OCI-LY3 (cell line): Measurements from ENCODE around the gene SYTL1.

Experiments used
- CTCF ChIP-seq: fragments of 200-600, 300-600 bp; sonication (generic); IDR thresholded peaks from 2 replicates; pipeline ENCODE4 v1.5.1; 2014; ENCODE audit warnings: antibody characterized with exemption, low read length, low read depth
- EZH2phosphoT487 ChIP-seq: fragments of 200-600 bp; shearing (Covaris generic); IDR thresholded peaks from 2 replicates; pipeline ENCODE4 v1.6.1; 2018; ENCODE audit warnings: antibody characterized with exemption, mixed run types, low read depth

DNA sequence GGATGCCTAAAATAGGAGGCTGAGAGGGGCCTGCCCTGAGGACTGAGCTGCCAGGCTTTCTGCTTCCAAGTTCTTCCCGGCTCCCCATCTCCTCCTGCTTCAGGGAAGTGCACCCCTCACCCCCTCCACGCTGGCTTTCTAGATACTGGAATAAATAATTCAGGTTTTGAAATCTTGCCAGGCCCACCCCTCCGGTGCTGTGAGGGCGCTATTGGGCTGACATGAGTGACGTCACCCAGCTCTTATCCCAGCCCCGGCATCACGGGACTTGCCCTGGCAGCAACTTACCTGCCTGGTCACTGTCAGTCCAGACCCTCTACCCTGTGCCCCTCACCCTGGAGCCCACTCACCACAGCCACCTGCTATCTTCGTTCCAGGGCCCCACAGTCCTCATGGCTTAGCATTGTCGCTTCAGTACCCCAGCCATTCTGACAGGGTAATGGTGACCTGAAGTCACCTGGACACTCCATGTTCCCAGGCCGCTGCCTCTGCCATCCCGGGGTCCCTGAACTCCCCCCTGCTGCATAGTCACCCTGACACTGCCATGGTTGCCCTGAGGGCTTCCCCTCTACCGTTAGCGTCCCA is 49.8 kb downstream of the SYTL1 start:
- TF ChIP-seq CTCF (no peak), EZH2phosphoT487 (no peak)
